ENCODE measurements around the gene RIMS4.
"Not testable (repeated sequence)": the region's sequence is repeated elsewhere in the genome, so short reads cannot be mapped to it uniquely, and the experiment has no call there.

RIMS4 gene

DNA sequence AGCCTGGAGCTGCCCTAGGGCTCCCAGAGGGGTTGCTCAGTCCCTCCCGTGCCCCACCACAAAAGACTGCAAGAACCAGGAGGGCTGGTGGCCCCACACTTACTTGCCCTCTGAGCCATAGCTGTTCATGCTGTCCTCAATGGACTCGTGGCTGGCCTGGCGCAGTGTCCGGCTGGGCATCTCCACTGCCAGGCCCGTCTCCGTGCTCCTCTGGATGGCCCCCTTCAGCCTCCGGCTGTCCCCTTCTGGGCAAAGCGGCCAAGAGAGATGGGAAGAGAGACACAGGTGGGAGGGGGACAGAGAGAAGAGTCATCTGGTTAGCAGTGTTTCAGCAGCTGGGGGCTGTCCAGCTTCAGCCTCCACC, 39.2 kb downstream of the RIMS4 start:
- H3K9ac ChIP-seq (ENCODE audit: low read depth, low read length) = no peak overlapping the region
- no peaks in the 10 kb centered on the region for H3K9me3 ChIP-seq (ENCODE audit: control insufficient read depth, insufficient read depth, low read length)
- peaks cover 9% of the 10 kb centered on the region; the same call in 1 of the 2 replicates for H3K4me1 ChIP-seq (ENCODE audit: insufficient read depth, low read length)
- no peaks in the 10 kb centered on the region for H3K36me3 ChIP-seq (ENCODE audit: insufficient read depth, low read length)

DNA sequence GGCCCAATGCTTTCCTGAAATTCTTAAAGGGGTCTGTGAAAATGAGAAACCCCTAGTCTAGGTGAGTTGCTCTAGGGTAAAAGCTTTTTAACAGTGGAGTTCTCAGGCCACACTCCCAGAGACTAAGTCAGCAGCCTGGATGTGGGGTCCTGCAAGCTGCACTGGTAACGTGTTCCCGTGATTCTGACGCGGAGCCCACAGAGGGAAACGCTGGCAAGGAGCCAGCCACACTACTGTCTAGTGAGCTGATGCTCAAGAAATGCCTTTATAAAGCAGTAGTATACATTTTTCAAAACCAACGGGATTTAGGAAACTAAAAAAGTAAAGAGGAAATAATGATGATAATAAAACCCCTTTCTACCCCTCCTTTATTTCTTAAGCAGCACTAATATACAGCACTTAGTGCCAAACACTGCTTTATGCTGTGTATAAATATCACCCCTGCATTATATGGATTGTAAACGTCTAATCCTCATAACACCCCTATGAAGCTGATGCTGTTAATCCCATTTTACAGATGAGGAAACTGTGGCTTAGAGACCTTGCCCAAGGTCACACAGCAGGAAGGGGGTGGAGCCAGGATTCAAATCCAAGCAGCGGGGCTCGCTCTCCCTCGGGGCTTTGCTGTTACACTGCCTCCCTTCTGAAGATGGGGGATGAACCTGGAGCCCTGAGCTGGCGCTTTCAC, 39.7 kb downstream of the RIMS4 start:
- H3K9me3 ChIP-seq (ENCODE audit: control insufficient read depth, insufficient read depth, low read length) = no peaks in the 10 kb centered on the region

DNA sequence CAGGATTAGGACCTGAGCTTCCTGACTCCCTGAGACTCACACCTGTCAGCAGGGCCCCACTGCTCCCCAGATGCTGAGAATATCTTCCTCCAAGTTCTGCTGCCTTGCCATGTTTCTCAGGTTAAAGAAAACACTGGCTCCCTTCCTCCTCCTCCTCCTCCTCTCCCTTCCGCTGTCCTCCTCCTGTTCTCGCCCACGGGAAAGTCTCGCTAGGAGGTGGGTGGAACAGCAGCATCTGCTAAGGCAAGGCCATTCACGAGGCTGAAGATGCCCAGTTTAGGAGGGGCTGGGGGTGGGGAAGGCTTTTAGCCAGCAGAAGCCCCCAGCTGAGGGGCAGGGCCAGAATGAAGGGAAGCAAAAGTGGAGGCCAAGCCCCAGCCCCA, 40.9 kb downstream of the RIMS4 start:
- Histone ChIP-seq H3K9me3 (ENCODE audit: control insufficient read depth, insufficient read depth, low read length) (no peaks in the 10 kb centered on the region), H3K9ac (ENCODE audit: low read depth, low read length) (no peak overlapping the region)

More for the DNA sequence above, 39.7 kb downstream of the RIMS4 start:
- peaks cover 9% of the 10 kb centered on the region; the same call in 1 of the 2 replicates for H3K4me1 ChIP-seq (ENCODE audit: insufficient read depth, low read length)
- H3K9ac ChIP-seq (ENCODE audit: low read depth, low read length) = no peak overlapping the region
- no peaks in the 10 kb centered on the region for H3K36me3 ChIP-seq (ENCODE audit: insufficient read depth, low read length)

DNA sequence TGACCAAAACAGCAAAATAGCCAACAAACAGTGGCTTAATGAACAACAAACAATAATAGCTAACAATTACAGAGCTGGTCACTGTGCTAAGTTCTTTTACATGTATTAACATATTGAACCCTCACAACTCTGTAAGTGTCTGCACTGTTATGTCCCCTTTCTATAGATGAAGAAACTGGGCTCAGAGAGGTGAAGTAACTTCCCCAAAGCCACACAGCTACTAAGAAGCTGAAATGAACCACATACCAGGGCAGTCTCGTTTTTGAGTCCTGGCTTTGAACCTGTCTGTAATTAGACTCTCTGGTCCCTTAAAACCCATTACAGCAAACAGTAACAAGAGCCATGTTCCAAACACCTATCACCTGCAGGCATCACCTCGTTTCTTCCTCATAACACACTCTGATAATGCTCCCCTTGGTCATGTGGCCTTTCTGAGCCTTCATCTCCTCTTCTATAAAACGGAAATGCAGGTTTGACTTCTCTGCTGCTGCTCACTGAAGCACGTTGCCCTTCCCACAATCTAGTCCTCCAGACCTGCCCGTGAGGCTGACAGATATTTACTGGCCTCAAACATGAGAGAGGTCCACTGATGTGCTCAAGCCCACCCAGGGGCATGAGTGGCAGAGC, 41.4 kb downstream of the RIMS4 start:
- no peaks in the 10 kb centered on the region for H3K9me3 ChIP-seq (ENCODE audit: control insufficient read depth, insufficient read depth, low read length)
- peaks cover 9% of the 10 kb centered on the region; the same call in 1 of the 2 replicates for H3K4me1 ChIP-seq (ENCODE audit: insufficient read depth, low read length)
- H3K9ac ChIP-seq (ENCODE audit: low read depth, low read length) = no peak overlapping the region
- no peaks in the 10 kb centered on the region for H3K36me3 ChIP-seq (ENCODE audit: insufficient read depth, low read length)

More for the DNA sequence above, 40.9 kb downstream of the RIMS4 start:
- Histone ChIP-seq H3K36me3 (ENCODE audit: insufficient read depth, low read length) (no peaks in the 10 kb centered on the region), H3K4me1 (ENCODE audit: insufficient read depth, low read length) (peaks cover 9% of the 10 kb centered on the region; the same call in 1 of the 2 replicates)

DNA sequence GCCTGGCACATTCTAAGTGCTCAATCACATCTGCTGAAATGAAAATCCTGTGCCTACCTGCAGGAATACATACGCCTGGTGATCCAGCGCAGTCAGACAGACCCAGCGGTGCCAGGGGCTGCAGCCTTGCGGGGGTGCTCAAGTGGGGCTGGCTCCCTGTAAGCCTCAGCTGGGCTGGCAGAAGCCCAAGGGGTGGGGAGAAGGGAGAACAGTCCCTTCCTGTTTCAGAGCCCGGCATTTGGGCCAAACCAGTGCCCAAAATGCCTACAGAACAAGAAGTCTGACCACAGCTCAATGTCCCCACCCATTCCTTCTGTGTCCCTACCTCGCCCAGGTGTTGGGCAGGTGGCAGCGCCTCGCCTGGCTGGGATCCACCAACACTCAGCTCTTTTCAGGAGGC, 42.1 kb downstream of the RIMS4 start:
- H3K9me3 ChIP-seq (ENCODE audit: control insufficient read depth, insufficient read depth, low read length) = no peaks in the 10 kb centered on the region
- no peak overlapping the region for H3K9ac ChIP-seq (ENCODE audit: low read depth, low read length)
- peaks cover 8% of the 10 kb centered on the region; the same call in 1 of the 2 replicates for H3K4me1 ChIP-seq (ENCODE audit: insufficient read depth, low read length)
- H3K36me3 ChIP-seq (ENCODE audit: insufficient read depth, low read length) = no peaks in the 10 kb centered on the region

DNA sequence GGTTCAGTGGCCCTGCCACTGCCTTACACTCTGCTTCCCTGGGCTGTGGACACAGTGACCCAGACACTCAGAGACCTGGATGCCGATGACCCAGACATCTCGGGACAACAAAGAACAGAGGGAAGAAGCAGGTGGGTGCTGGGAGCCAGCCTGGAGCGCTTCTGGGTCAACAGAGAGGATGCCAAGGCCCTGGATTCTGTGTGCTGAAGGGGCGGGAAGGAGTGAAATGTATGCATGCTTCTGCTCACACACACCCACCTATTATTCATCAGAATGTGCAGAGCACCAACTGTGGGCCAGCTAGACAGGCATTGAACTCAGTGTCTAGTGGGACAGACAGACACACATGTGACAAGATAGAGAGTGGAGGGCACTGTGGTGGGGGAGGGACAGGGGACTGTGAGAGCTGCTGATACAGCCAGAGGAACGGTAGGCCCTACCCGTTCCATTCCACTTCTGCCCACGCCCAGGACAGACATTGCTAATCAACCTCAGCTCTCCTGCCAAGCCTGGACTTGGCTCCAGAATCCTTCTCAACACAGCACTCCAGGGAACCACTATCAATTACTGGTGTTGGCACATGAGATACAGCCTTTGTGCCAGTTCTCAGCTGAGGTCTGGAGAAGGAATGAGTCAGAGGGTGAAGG, 44.5 kb downstream of the RIMS4 start:
- no peaks in the 10 kb centered on the region for H3K36me3 ChIP-seq (ENCODE audit: insufficient read depth, low read length)
- H3K9ac ChIP-seq (ENCODE audit: low read depth, low read length) = no peak overlapping the region
- H3K9me3 ChIP-seq (ENCODE audit: control insufficient read depth, insufficient read depth, low read length) = no peaks in the 10 kb centered on the region
- H3K4me1 ChIP-seq (ENCODE audit: insufficient read depth, low read length) = no peaks in the 10 kb centered on the region

DNA sequence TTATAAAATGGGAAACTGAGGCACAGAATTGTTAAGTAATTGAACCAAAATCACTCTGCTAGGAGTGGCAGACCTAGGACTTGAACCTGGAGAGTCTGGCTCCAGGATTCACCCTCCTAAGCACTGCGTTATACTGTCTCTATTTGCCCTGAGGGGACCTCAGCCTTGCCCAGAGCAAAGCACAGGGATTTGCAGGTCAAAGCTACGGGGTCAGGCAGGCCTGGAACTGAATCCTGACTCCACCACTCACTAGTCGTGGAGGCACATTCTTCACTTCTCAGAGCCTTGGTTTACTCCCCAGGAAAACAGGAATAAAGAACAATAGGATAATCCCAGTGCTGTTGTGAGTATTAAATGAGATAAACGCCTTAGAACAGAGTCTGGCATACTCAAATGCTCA, 45.3 kb downstream of the RIMS4 start:
- Histone ChIP-seq H3K4me1 (ENCODE audit: insufficient read depth, low read length) (no peaks in the 10 kb centered on the region), H3K9me3 (ENCODE audit: control insufficient read depth, insufficient read depth, low read length) (no peaks in the 10 kb centered on the region), H3K9ac (ENCODE audit: low read depth, low read length) (no peak overlapping the region)

DNA sequence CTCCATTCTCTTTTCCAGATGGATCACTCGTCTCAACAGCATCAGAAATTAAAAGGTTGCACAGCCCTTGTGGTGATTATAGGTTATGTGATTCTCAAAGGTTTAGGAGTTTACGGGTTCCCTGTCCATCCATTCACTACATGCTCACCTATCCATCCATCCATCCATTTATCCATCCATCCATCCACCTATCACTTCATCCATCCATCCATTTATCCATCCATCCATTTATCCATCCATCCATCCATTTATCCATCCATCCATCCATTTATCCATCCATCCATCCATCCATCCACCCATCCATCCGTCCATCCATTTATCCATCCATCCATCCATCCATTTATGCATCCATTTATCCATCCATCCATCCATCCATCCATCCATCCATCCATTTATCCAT, 46.5 kb downstream of the RIMS4 start:
- not testable (repeated sequence) for H3K36me3 ChIP-seq (ENCODE audit: insufficient read depth, low read length); H3K9me3 ChIP-seq (ENCODE audit: control insufficient read depth, insufficient read depth, low read length); H3K9ac ChIP-seq (ENCODE audit: low read depth, low read length); H3K4me1 ChIP-seq (ENCODE audit: insufficient read depth, low read length)

More for the DNA sequence above, 45.3 kb downstream of the RIMS4 start:
- H3K36me3 ChIP-seq (ENCODE audit: insufficient read depth, low read length) = no peaks in the 10 kb centered on the region

DNA sequence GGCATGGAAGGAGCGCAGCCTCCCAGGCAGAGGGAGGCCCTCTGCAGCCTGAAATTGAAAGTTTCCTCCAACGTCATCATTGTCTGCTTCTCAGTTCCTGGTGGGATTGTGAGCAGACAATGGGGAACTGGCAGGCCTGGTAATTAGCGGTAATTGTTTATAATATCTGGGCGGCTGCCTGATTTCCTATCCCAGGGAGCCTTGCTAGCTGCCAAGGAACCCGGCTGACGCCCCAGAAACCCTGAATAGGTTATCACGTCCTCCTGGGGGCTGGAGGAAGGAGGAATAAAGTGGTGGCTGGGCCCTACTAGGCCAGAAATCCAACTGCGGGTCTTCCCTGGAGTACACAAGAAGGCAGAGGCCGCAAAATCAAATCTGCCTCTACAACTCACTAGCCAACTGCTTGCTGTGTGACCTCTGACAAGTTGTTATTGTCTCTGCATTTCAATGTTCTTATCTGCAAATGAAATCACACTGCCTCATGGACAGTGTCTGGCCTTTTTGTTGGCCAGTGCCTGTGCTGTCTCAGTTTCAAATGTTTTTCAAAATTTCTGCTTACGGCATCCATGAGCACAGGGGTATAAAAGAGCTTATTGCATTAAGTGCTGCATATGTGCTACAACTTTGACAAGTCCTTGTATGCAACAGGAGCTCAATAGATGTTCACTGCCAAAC, 47.7 kb downstream of the RIMS4 start:
- Histone ChIP-seq H3K4me1 (ENCODE audit: insufficient read depth, low read length) (no peaks in the 10 kb centered on the region), H3K9ac (ENCODE audit: low read depth, low read length) (no peak overlapping the region), H3K36me3 (ENCODE audit: insufficient read depth, low read length) (no peaks in the 10 kb centered on the region), H3K9me3 (ENCODE audit: control insufficient read depth, insufficient read depth, low read length) (no peaks in the 10 kb centered on the region)

DNA sequence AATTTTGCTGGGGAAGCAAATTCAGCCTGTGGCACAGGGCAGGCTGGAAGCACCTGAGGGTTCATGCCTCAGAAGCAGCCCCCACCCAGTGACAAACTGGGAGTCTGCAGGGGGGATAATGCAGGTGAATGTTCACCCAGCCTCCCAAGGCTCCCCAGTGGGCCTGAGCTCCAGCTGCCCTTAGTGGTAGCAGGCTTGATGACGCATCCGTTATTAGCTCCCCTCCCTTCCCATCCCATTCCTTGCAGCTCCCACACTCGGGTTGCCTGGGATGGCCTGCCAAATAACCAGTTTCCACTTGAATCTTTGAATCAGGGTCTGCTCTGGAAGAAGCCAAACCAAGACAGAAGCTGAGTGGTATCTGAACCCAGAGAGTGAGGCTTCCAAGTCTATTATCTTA, 48.9 kb downstream of the RIMS4 start:
- H3K9ac ChIP-seq (ENCODE audit: low read depth, low read length) = no peak overlapping the region
- H3K9me3 ChIP-seq (ENCODE audit: control insufficient read depth, insufficient read depth, low read length) = no peaks in the 10 kb centered on the region
- H3K4me1 ChIP-seq (ENCODE audit: insufficient read depth, low read length) = no peaks in the 10 kb centered on the region
- H3K36me3 ChIP-seq (ENCODE audit: insufficient read depth, low read length) = no peaks in the 10 kb centered on the region

DNA sequence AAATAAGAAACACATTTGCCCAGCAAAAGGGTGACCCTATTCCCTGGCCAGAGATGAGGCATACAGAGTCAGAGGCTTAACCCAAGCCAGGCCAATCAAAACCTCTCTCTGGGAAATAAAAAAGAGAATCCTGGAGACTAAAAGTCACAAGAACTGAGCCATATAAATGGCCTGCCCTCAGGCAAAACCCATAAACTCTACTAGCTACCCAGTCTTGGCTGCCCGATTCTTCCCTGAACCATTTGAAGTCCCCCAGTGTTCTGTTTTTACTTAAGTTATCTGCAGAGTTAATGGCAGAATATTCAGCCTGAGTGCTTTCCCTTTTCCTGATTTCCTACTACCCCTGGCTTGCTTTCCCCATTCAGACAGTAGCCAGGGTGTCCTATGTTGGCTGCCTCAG, 50.8 kb downstream of the RIMS4 start:
- no peaks in the 10 kb centered on the region for H3K9me3 ChIP-seq (ENCODE audit: control insufficient read depth, insufficient read depth, low read length)
- H3K9ac ChIP-seq (ENCODE audit: low read depth, low read length) = no peak overlapping the region
- H3K36me3 ChIP-seq (ENCODE audit: insufficient read depth, low read length) = no peaks in the 10 kb centered on the region
- H3K4me1 ChIP-seq (ENCODE audit: insufficient read depth, low read length) = no peaks in the 10 kb centered on the region

DNA sequence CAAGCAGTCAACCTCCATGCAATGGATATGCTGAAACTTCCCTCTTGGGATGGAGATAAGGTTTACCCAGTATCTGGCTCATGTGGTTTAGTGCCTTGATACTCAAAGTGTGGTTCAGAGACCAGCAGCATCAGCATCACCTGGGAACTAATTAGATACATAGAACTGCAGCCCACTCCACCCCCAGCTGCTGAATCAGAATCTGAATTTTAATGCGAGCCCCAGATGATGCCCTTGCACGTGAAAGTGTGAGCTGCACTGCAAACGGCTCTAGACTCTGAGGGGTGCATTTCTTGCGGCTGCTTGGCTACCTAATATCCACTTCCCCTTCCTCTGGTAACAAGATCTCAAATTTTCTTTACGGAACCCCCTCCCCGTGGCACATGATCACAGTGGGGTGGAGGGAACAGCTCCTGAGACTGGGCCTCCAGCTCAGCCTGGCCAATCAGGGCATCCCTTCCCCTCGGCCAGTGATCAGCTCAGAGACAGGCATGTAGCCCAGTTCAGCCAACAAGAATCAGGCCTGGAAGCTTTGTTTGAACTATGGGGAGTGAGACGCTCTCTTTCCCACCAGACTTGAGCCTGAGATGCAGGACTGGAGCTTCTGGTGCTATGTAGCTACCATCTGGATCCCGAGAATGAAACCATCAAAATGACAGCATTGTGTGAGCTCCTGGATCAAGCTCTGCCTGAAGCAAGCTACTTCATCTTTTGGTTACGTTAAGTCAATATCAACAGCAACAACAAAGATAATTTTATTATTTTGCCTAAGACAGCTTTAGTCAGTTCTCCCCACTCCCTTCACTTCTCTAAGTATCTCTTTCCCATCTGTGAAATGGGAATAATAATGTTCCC, 51.9 kb downstream of the RIMS4 start:
- Histone ChIP-seq H3K36me3 (ENCODE audit: insufficient read depth, low read length) (no peaks in the 10 kb centered on the region), H3K4me1 (ENCODE audit: insufficient read depth, low read length) (no peaks in the 10 kb centered on the region), H3K9ac (ENCODE audit: low read depth, low read length) (no peak overlapping the region), H3K9me3 (ENCODE audit: control insufficient read depth, insufficient read depth, low read length) (no peaks in the 10 kb centered on the region)

DNA sequence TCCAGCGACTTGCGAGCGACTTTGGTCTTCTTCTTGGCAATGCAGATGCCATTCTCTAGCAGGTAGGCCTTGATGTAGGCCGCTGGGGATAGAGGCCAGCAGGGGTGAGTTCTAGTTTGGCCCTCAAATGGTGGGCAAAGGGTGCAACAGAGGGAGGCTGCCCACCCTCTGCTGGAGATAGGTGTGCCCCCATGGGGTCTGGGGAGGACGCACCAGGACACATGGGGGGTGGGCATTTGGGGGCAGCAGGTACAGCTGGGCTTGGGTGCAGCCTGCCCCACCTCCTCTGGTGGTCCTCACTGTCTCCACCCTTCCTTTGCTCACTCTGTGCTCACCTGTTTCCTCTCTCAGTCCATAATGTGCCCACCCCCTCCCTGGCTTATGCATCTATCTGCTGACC, 53.4 kb downstream of the RIMS4 start:
- no peak overlapping the region for H3K9ac ChIP-seq (ENCODE audit: low read depth, low read length)
- H3K36me3 ChIP-seq (ENCODE audit: insufficient read depth, low read length) = no peaks in the 10 kb centered on the region
- peaks cover 6% of the 10 kb centered on the region; the same call in 1 of the 2 replicates for H3K4me1 ChIP-seq (ENCODE audit: insufficient read depth, low read length)
- H3K9me3 ChIP-seq (ENCODE audit: control insufficient read depth, insufficient read depth, low read length) = no peaks in the 10 kb centered on the region
